HCT116 (cell line): ENCODE data around the gene CFAP221. TPM values are rescaled to one million over a fixed set of nuclear protein-coding genes. Genes with fewer than 3 reads are reported as not detected.
A peak's percentile ranks its signal among the peaks of the same experiment; 100 is the strongest.

Experiments used
- ATAC-seq: fragments of 200-7000 bp; cut with Tn5 transposase; 2 replicates; pipeline ENCODE4 v1.9.1; 2020; ENCODE audit warnings: mild to moderate bottlenecking, moderate library complexity
- BruUV-seq: library from RNA; stranded (reverse); fragments of 400-500 nt; replicated peaks from 2 replicates; lab custom pipeline; 2021; lab: Mats Ljungman, UMichigan
- CTCF ChIA-PET: fragments of 300-600 bp; sonication (Branson Sonifier 250); formaldehyde crosslinking; loops from one replicate; lab custom pipeline; 2021; ENCODE audit warnings: antibody characterized with exemption; lab: Charles Lee
- POLR2A ChIA-PET: fragments of 300-600, 350-600 bp; sonication (Branson Sonifier 250); formaldehyde crosslinking; loops from one replicate; lab custom pipeline; 2021; ENCODE audit warnings: antibody characterized with exemption; lab: Charles Lee
- RAD21 ChIA-PET, 2 experiments: fragments of 300-600 bp; sonication (Branson Sonifier 250); formaldehyde crosslinking; loops; one replicate each; lab custom pipeline; 2023; ENCODE audit warnings: low total read pairs in 2 of 2; ENCODE audit not compliant: uncharacterized antibody in 2 of 2, unreplicated experiment in 2 of 2, low non-redundant PET in 1 of 2; lab: Charles Lee
- DNase-seq: peaks from one replicate; pipeline ENCODE4 v3.0.0-alpha.2; 2010; ENCODE audit warnings: low read depth, low spot score
- H2AFZ ChIP-seq: fragments of 200-600 bp; shearing (Covaris generic), sonication (generic); 2 replicates; pipeline ENCODE4 v1.6.1; 2017; ENCODE audit warnings: low read depth, mixed run types, mixed read lengths, antibody characterized with exemption, low read length; ENCODE audit not compliant: poor library complexity, severe bottlenecking
- H3K27ac ChIP-seq: 2 replicates; pipeline ENCODE4 v1.5.1; 2012; ENCODE audit warnings: low read depth, low read length
- H3K27me3 ChIP-seq: fragments of 200-600 bp; sonication (generic); 2 replicates; pipeline ENCODE4 v1.6.1; 2016; ENCODE audit warnings: mixed run types, low read length, mixed read lengths; ENCODE audit not compliant: insufficient read depth
- H3K36me3 ChIP-seq, 2 experiments: fragments of 200-500 bp in 1 of 2; fragments of 200-600 bp in 1 of 2; sonication (Bioruptor generic) in 1 of 2; sonication (generic) in 1 of 2; 2 replicates each; pipeline versions ENCODE4 v1.5.1 to v1.6.1; 2014 to 2016; ENCODE audit warnings: low read length in 2 of 2, inconsistent platforms in 1 of 2, mixed read lengths in 1 of 2, mixed run types in 1 of 2; ENCODE audit not compliant: insufficient read depth in 2 of 2, control insufficient read depth in 1 of 2
- H3K4me1 ChIP-seq, 2 experiments: fragments of 200-600 bp in 1 of 2; sonication (generic) in 1 of 2; 2 replicates each; pipeline versions ENCODE4 v1.5.1 to v1.6.1; 2012 to 2017; ENCODE audit warnings: low read length in 2 of 2, inconsistent platforms in 1 of 2, mild to moderate bottlenecking in 1 of 2, mixed read lengths in 1 of 2, mixed run types in 1 of 2, moderate library complexity in 1 of 2; ENCODE audit not compliant: insufficient read depth in 2 of 2, control insufficient read depth in 1 of 2
- H3K4me2 ChIP-seq: fragments of 200-600 bp; sonication (generic); 2 replicates; pipeline ENCODE4 v1.6.1; 2017; ENCODE audit warnings: mixed run types, low read length, mixed read lengths
- H3K4me3 ChIP-seq, 2 experiments: fragments of 200-600 bp in 1 of 2; sonication (generic) in 1 of 2; replicated peaks in 1 of 2; 2 replicates each; pipeline ENCODE4 v1.5.1; 2011 to 2016; ENCODE audit warnings: low read length in 2 of 2, control low read depth in 1 of 2, low read depth in 1 of 2, mild to moderate bottlenecking in 1 of 2, mixed read lengths in 1 of 2, mixed run types in 1 of 2
- H3K79me2 ChIP-seq: fragments of 200-600 bp; sonication (generic); 2 replicates; pipeline ENCODE4 v1.6.1; 2017; ENCODE audit warnings: mild to moderate bottlenecking, mixed run types, low read length, moderate library complexity, mixed read lengths; ENCODE audit not compliant: insufficient read depth
- H3K9ac ChIP-seq: fragments of 200-600 bp; sonication (generic); 2 replicates; pipeline ENCODE4 v1.6.1; 2016; ENCODE audit warnings: low read length, mixed read lengths
- H3K9me2 ChIP-seq: fragments of 200-600 bp; sonication (generic), shearing (Covaris generic); 2 replicates; pipeline ENCODE4 v1.6.1; 2017; ENCODE audit warnings: mixed run types, mild to moderate bottlenecking, moderate library complexity; ENCODE audit not compliant: insufficient read depth
- H3K9me3 ChIP-seq, 2 experiments: fragments of 200-500 bp in 1 of 2; fragments of 200-600 bp in 1 of 2; sonication (Bioruptor generic) in 1 of 2; sonication (generic) in 1 of 2; 2 replicates each; pipeline ENCODE4 v1.6.1; 2014 to 2017; ENCODE audit warnings: low read length in 2 of 2, mixed read lengths in 2 of 2, inconsistent platforms in 1 of 2, low read depth in 1 of 2, mild to moderate bottlenecking in 1 of 2, mixed run types in 1 of 2, moderate library complexity in 1 of 2; ENCODE audit not compliant: control insufficient read depth in 1 of 2, insufficient read depth in 1 of 2
- H4K20me1 ChIP-seq: fragments of 200-600 bp; sonication (generic), shearing (Covaris generic); 2 replicates; pipeline ENCODE4 v1.6.1; 2017; ENCODE audit warnings: mixed run types, mild to moderate bottlenecking, moderate library complexity; ENCODE audit not compliant: insufficient read depth
- CBX3 ChIP-seq: IDR thresholded peaks from 2 replicates; pipeline ENCODE4 v1.6.1; 2012; ENCODE audit warnings: low read depth
- CTCF ChIP-seq, 3 experiments: fragments of 200-600 bp in 1 of 3; sonication (generic) in 1 of 3; IDR thresholded peaks in 2 of 3; conservative IDR thresholded peaks in 1 of 3; 2 replicates each; pipeline ENCODE4 v1.5.1; 2012 to 2017; ENCODE audit warnings: low read depth in 2 of 3, low read length in 2 of 3, antibody characterized with exemption in 1 of 3, borderline replicate concordance in 1 of 3, control low read depth in 1 of 3, mild to moderate bottlenecking in 1 of 3, mixed read lengths in 1 of 3, mixed run types in 1 of 3, moderate library complexity in 1 of 3; ENCODE audit not compliant: insufficient read depth in 1 of 3
- EGR1 ChIP-seq: IDR thresholded peaks from 2 replicates; pipeline ENCODE4 v1.6.1; 2012; ENCODE audit warnings: low read depth
- ELF1 ChIP-seq: IDR thresholded peaks from 2 replicates; pipeline ENCODE4 v1.6.1; 2012; ENCODE audit warnings: low read depth, borderline replicate concordance
- EZH2phosphoT487 ChIP-seq: fragments of 200-600 bp; IDR thresholded peaks from 2 replicates; pipeline ENCODE4 v1.6.1; 2018; ENCODE audit warnings: antibody characterized with exemption, borderline replicate concordance
- FOSL1 ChIP-seq: IDR thresholded peaks from 2 replicates; pipeline ENCODE4 v1.6.1; 2012; ENCODE audit warnings: low read depth
- JUND ChIP-seq: IDR thresholded peaks from 2 replicates; pipeline ENCODE4 v1.6.1; 2012
- POLR2A ChIP-seq: IDR thresholded peaks from 2 replicates; pipeline ENCODE4 v1.7.0; 2011; ENCODE audit warnings: borderline replicate concordance; ENCODE audit not compliant: insufficient read depth, insufficient read length; ENCODE audit errors: extremely low read depth
- POLR2AphosphoS5 ChIP-seq: IDR thresholded peaks from 2 replicates; pipeline ENCODE4 v1.6.1; 2011; ENCODE audit warnings: mild to moderate bottlenecking, low read depth, low read length, moderate library complexity
- RAD21 ChIP-seq: IDR thresholded peaks from 2 replicates; pipeline ENCODE4 v1.6.1; 2012; ENCODE audit warnings: low read depth, mild to moderate bottlenecking
- SIN3A ChIP-seq: IDR thresholded peaks from 2 replicates; pipeline ENCODE4 v1.6.1; 2012; ENCODE audit warnings: low read depth
- ZFX ChIP-seq: fragments of 450-650 bp; IDR thresholded peaks from 2 replicates; pipeline ENCODE4 v1.6.1; 2017
- ZNF274 ChIP-seq: fragments of 200-500 bp; sonication (Bioruptor generic); IDR thresholded peaks from 2 replicates; pipeline ENCODE4 v1.6.1; 2014; ENCODE audit warnings: mild to moderate bottlenecking, low read depth, low read length, inconsistent platforms
- intact Hi-C: fragments of 100-400 bp; cut with micrococcal nuclease; formaldehyde crosslinking; loops from 2 replicates; pipeline ENCODE4 v1.10.0; 2022
- total RNA-seq: library from RNA; stranded (reverse); gene quantifications from one replicate; pipeline ENCODE4 v1.2.1, GENCODE V29; 2021; ENCODE audit not compliant: unreplicated experiment
- TF ChIP-seq, protein P1 (sequence below): IDR thresholded peaks from 2 replicates; pipeline ENCODE4 v1.6.1; 2012; ENCODE audit warnings: low read depth
- TF ChIP-seq, protein P2 (sequence below): IDR thresholded peaks from 2 replicates; pipeline ENCODE4 v1.6.1; 2012

The CFAP221 gene
- total RNA-seq, 1 experiment from 2014 or later: 0.96 TPM

GRCh38 chr2:119544939-119545475 is 758 bp downstream of the CFAP221 start:
- Histone ChIP-seq H3K4me2 (peak overlapping the region; percentile 91), H3K9me3 (no peaks in the 10 kb centered on the region), H2AFZ (no peak overlapping the region), H3K27me3 (no peaks in the 10 kb centered on the region), H3K9me2 (no peaks in the 10 kb centered on the region), H3K36me3 (no peaks in the 10 kb centered on the region), H3K4me1 (peaks cover 0 to 10% of the 10 kb centered on the region in 2 experiments; a peak in 2 of 4 replicates), H3K9ac (peak overlapping the region; percentile 63), H4K20me1 (no peaks in the 10 kb centered on the region), H3K79me2 (no peaks in the 10 kb centered on the region), H3K27ac (no peak overlapping the region), H3K4me3 (peak overlapping the region; percentile 45 to 64)
- no peak for TF ChIP-seq CBX3
- TF ChIP-seq FOSL1: no peak
- no peak for TF ChIP-seq POLR2AphosphoS5
- TF ChIP-seq, protein P1, sequence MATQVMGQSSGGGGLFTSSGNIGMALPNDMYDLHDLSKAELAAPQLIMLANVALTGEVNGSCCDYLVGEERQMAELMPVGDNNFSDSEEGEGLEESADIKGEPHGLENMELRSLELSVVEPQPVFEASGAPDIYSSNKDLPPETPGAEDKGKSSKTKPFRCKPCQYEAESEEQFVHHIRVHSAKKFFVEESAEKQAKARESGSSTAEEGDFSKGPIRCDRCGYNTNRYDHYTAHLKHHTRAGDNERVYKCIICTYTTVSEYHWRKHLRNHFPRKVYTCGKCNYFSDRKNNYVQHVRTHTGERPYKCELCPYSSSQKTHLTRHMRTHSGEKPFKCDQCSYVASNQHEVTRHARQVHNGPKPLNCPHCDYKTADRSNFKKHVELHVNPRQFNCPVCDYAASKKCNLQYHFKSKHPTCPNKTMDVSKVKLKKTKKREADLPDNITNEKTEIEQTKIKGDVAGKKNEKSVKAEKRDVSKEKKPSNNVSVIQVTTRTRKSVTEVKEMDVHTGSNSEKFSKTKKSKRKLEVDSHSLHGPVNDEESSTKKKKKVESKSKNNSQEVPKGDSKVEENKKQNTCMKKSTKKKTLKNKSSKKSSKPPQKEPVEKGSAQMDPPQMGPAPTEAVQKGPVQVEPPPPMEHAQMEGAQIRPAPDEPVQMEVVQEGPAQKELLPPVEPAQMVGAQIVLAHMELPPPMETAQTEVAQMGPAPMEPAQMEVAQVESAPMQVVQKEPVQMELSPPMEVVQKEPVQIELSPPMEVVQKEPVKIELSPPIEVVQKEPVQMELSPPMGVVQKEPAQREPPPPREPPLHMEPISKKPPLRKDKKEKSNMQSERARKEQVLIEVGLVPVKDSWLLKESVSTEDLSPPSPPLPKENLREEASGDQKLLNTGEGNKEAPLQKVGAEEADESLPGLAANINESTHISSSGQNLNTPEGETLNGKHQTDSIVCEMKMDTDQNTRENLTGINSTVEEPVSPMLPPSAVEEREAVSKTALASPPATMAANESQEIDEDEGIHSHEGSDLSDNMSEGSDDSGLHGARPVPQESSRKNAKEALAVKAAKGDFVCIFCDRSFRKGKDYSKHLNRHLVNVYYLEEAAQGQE: no peak
- no peak for TF ChIP-seq ZNF274
- no peak for TF ChIP-seq POLR2A
- TF ChIP-seq, protein P2, sequence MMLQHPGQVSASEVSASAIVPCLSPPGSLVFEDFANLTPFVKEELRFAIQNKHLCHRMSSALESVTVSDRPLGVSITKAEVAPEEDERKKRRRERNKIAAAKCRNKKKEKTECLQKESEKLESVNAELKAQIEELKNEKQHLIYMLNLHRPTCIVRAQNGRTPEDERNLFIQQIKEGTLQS: no peak
- TF ChIP-seq EGR1: no peak
- TF ChIP-seq CTCF (IDR thresholded peaks at IDR 0.05 in 2 of 3, conservative IDR thresholded peaks at IDR 0.05 in 1 of 3; ENCODE audit: borderline replicate concordance in 1 of 3, insufficient read depth in 1 of 3, low read depth in 2 of 3, low read length in 2 of 3): no peak
- TF ChIP-seq ZFX: no peak
- TF ChIP-seq JUND: no peak
- TF ChIP-seq RAD21: no peak
- no peak for TF ChIP-seq EZH2phosphoT487
- no peak for TF ChIP-seq ELF1
- TF ChIP-seq SIN3A: no peak
- RAD21 ChIA-PET: no interaction called here
- POLR2A ChIA-PET: no interaction called here
- ATAC-seq (no peak), DNase-seq (no peak)
- intact Hi-C loops: no loop called here
- CTCF ChIA-PET: no interaction called here
- BruUV-seq: no TSS peak
